HepG2 (cell line): ENCODE data around the gene TWNK. TPM values are rescaled to one million over a fixed set of nuclear protein-coding genes. Genes with fewer than 3 reads are reported as not detected.

ENCODE experiments used
- ATAD3A ChIP-seq: sonication (generic); formaldehyde crosslinking; IDR thresholded peaks from 2 replicates; pipeline ENCODE4 v1.4.0; 2020; ENCODE audit warnings: missing genetic modification reagents
- GABPB1 ChIP-seq: IDR thresholded peaks from 2 replicates; pipeline ENCODE4 v1.6.1; 2016; ENCODE audit warnings: mild to moderate bottlenecking, missing genetic modification reagents, moderate library complexity, missing compliant biosample characterization
- HCFC1 ChIP-seq: fragments of 150-350 bp; IDR thresholded peaks from 2 replicates; pipeline ENCODE4 v1.6.1; 2014; ENCODE audit warnings: low read depth, low read length
- MED1 ChIP-seq: sonication (generic); formaldehyde crosslinking; IDR thresholded peaks from 2 replicates; pipeline ENCODE4 v1.4.0; 2020; ENCODE audit warnings: missing genetic modification reagents
- MTF1 ChIP-seq: sonication (generic); formaldehyde crosslinking; IDR thresholded peaks from 2 replicates; pipeline ENCODE4 v1.5.0; 2020; ENCODE audit warnings: missing genetic modification reagents
- REL ChIP-seq: sonication (generic); formaldehyde crosslinking; conservative IDR thresholded peaks from 2 replicates; pipeline ENCODE4 v1.8.0; 2022; ENCODE audit warnings: mild to moderate bottlenecking, missing genetic modification reagents, moderate library complexity
- RELA ChIP-seq: sonication (generic); formaldehyde crosslinking; IDR thresholded peaks from 2 replicates; pipeline ENCODE4 v1.4.0; 2020; ENCODE audit warnings: missing genetic modification reagents
- SMARCE1 ChIP-seq: fragments of 450-650 bp; IDR thresholded peaks from 2 replicates; pipeline ENCODE4 v1.6.1; 2017; ENCODE audit warnings: borderline replicate concordance
- SOX13 ChIP-seq, 3 experiments: fragments of 450-650 bp in 1 of 3; sonication (generic) in 1 of 3; formaldehyde crosslinking in 1 of 3; IDR thresholded peaks in 2 of 3; conservative IDR thresholded peaks in 1 of 3; 2 replicates each; pipeline versions ENCODE4 v1.5.0 to v1.6.1; 2016 to 2020; ENCODE audit warnings: antibody characterized with exemption in 1 of 3, mild to moderate bottlenecking in 1 of 3, missing compliant biosample characterization in 1 of 3, missing genetic modification reagents in 1 of 3, moderate library complexity in 1 of 3
- STAT5B ChIP-seq: sonication (generic); formaldehyde crosslinking; IDR thresholded peaks from 2 replicates; pipeline ENCODE4 v1.4.0; 2020; ENCODE audit warnings: missing genetic modification reagents
- TBL1XR1 ChIP-seq: fragments of 150-350 bp; IDR thresholded peaks from 2 replicates; pipeline ENCODE4 v1.6.1; 2014; ENCODE audit warnings: borderline replicate concordance, low read length; ENCODE audit not compliant: partially characterized antibody
- TGIF2 ChIP-seq: IDR thresholded peaks from 2 replicates; pipeline ENCODE4 v1.6.1; 2016; ENCODE audit warnings: control low read depth, missing compliant biosample characterization
- XRCC5 ChIP-seq: fragments of 200-400 bp; formaldehyde crosslinking; optimal IDR thresholded peaks from 2 replicates; pipeline ENCODE3; 2017; ENCODE audit warnings: mild to moderate bottlenecking, low read length
- ZNF274 ChIP-seq: sonication (generic); formaldehyde crosslinking; IDR thresholded peaks from 2 replicates; pipeline ENCODE4 v1.5.1; 2020; ENCODE audit warnings: mild to moderate bottlenecking, missing genetic modification reagents
- ZNF496 ChIP-seq: sonication (generic); formaldehyde crosslinking; IDR thresholded peaks from 2 replicates; pipeline ENCODE4 v1.8.1; 2023; ENCODE audit warnings: mild to moderate bottlenecking, moderate library complexity, missing genetic modification reagents; ENCODE audit not compliant: insufficient replicate concordance
- ZNF747 ChIP-seq: sonication (generic); formaldehyde crosslinking; IDR thresholded peaks from 2 replicates; pipeline ENCODE4 v1.8.1; 2023; ENCODE audit warnings: missing genetic modification reagents, mild to moderate bottlenecking, borderline replicate concordance
- polyA plus RNA-seq, 8 experiments: library from polyadenylated mRNA; depleted of rRNA in 3 of 8; stranded (reverse) in 7 of 8; unstranded in 1 of 8; fragments of >200 nt; fragmentation: Illumina TruSeq in 4 of 8; extraction: Trizol in 4 of 8; gene quantifications; 2 replicates each; pipeline versions ENCODE4 v1.2.1 to v1.2.3, GENCODE V29; 2011 to 2016; ENCODE audit warnings: low read depth in 4 of 8, missing spikeins in 1 of 8, mixed read lengths in 1 of 8; ENCODE audit not compliant: insufficient read depth in 1 of 8
- total RNA-seq, 5 experiments: library from RNA; depleted of rRNA; stranded (reverse); fragments of >200 nt; fragmentation: Illumina TruSeq; extraction: Trizol; gene quantifications; 2 replicates each; pipeline ENCODE4 v1.2.3, GENCODE V29; 2016; ENCODE audit warnings: low read depth in 1 of 5
- TF ChIP-seq, protein P1 (sequence below): sonication (generic); formaldehyde crosslinking; IDR thresholded peaks from 2 replicates; pipeline ENCODE4 v1.5.1; 2020; ENCODE audit warnings: missing genetic modification reagents, mild to moderate bottlenecking, borderline replicate concordance
- TF ChIP-seq, protein P2 (sequence below): sonication (generic); formaldehyde crosslinking; IDR thresholded peaks from 2 replicates; pipeline ENCODE4 v1.5.0; 2020; ENCODE audit warnings: missing genetic modification reagents
- TF ChIP-seq, protein P3 (sequence below): sonication (generic); formaldehyde crosslinking; IDR thresholded peaks from 2 replicates; pipeline ENCODE4 v1.5.0; 2020; ENCODE audit warnings: mild to moderate bottlenecking, missing genetic modification reagents, borderline replicate concordance
- TF ChIP-seq, protein P4 (sequence below): sonication (generic); formaldehyde crosslinking; IDR thresholded peaks from 2 replicates; pipeline ENCODE4 v1.5.0; 2020; ENCODE audit warnings: mild to moderate bottlenecking, missing genetic modification reagents, moderate library complexity

TWNK gene
- total and polyA plus RNA-seq, 2 of the 13 experiments (the other 11 are each of a cell fraction or from before 2014, with no cell fraction given): 10.7 to 16.5 TPM

DNA sequence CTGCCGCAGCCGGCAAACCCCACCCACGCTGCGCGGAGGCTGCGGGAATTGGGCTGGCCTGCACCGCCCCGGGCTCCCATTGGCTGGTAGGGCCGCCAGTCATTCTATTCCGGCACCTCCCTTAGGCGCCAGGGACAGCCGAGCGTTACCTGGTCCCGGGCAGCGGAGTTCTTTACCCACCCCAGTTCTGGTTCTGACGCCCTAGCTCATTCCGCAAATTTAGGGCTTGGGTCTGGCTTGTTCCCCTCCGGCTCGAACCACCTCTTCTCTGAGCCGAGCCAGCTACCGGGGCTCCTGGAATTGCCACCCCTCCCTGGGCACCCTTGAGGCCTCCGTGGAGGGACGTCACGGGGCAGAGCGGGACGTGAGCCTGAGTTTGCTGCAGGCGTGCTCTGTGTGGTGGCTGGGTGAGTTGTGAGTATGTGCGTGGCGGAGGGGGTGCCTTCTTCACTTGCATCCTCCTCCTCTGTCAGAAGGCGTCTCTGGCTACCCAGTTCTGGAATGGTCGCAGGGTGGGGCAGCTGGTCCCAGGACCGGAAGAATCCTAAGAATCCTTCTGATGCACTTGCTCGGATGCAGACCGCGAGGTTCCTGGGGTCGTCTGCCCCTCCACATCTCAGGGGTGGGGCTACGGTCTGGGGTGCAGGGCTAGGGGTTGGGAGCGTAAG, 43.9 kb downstream of the TWNK start, which contains the start of the genes PDZD7 and SFXN3 (continued):
- TF ChIP-seq, protein P1, sequence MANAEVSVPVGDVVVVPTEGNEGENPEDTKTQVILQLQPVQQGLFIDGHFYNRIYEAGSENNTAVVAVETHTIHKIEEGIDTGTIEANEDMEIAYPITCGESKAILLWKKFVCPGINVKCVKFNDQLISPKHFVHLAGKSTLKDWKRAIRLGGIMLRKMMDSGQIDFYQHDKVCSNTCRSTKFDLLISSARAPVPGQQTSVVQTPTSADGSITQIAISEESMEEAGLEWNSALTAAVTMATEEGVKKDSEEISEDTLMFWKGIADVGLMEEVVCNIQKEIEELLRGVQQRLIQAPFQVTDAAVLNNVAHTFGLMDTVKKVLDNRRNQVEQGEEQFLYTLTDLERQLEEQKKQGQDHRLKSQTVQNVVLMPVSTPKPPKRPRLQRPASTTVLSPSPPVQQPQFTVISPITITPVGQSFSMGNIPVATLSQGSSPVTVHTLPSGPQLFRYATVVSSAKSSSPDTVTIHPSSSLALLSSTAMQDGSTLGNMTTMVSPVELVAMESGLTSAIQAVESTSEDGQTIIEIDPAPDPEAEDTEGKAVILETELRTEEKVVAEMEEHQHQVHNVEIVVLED: peak; percentile 36; the same call in 1 of the 2 replicates
- TF ChIP-seq RELA (CRISPR knock-in tag) (no peak), HCFC1 (no peak), MED1 (CRISPR knock-in tag) (no peak), TBL1XR1 (no peak), STAT5B (no peak), XRCC5 (peak; percentile 58), SOX13 (IDR thresholded peaks at IDR 0.05) (no peak), SOX13 (CRISPR knock-in tag; conservative IDR thresholded peaks at IDR 0.05 in 1 of 2, IDR thresholded peaks at IDR 0.05 in 1 of 2) (no peak), REL (CRISPR knock-in tag) (no peak), ZNF274 (CRISPR knock-in tag) (no peak), ZNF747 (CRISPR knock-in tag) (no peak), MTF1 (CRISPR knock-in tag) (no peak), ZNF496 (CRISPR knock-in tag) (no peak), SMARCE1 (no peak), ATAD3A (CRISPR knock-in tag) (no peak), GABPB1 (CRISPR knock-in tag) (peak; percentile 70; the same call in 1 of the 2 replicates), TGIF2 (CRISPR knock-in tag) (no peak)
- TF ChIP-seq, protein P2, sequence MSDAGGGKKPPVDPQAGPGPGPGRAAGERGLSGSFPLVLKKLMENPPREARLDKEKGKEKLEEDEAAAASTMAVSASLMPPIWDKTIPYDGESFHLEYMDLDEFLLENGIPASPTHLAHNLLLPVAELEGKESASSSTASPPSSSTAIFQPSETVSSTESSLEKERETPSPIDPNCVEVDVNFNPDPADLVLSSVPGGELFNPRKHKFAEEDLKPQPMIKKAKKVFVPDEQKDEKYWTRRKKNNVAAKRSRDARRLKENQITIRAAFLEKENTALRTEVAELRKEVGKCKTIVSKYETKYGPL (CRISPR knock-in tag): no peak
- TF ChIP-seq, protein P3, sequence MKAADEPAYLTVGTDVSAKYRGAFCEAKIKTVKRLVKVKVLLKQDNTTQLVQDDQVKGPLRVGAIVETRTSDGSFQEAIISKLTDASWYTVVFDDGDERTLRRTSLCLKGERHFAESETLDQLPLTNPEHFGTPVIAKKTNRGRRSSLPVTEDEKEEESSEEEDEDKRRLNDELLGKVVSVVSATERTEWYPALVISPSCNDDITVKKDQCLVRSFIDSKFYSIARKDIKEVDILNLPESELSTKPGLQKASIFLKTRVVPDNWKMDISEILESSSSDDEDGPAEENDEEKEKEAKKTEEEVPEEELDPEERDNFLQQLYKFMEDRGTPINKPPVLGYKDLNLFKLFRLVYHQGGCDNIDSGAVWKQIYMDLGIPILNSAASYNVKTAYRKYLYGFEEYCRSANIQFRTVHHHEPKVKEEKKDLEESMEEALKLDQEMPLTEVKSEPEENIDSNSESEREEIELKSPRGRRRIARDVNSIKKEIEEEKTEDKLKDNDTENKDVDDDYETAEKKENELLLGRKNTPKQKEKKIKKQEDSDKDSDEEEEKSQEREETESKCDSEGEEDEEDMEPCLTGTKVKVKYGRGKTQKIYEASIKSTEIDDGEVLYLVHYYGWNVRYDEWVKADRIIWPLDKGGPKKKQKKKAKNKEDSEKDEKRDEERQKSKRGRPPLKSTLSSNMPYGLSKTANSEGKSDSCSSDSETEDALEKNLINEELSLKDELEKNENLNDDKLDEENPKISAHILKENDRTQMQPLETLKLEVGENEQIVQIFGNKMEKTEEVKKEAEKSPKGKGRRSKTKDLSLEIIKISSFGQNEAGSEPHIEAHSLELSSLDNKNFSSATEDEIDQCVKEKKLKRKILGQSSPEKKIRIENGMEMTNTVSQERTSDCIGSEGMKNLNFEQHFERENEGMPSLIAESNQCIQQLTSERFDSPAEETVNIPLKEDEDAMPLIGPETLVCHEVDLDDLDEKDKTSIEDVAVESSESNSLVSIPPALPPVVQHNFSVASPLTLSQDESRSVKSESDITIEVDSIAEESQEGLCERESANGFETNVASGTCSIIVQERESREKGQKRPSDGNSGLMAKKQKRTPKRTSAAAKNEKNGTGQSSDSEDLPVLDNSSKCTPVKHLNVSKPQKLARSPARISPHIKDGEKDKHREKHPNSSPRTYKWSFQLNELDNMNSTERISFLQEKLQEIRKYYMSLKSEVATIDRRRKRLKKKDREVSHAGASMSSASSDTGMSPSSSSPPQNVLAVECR (CRISPR knock-in tag): peak; percentile 43
- TF ChIP-seq, protein P4, sequence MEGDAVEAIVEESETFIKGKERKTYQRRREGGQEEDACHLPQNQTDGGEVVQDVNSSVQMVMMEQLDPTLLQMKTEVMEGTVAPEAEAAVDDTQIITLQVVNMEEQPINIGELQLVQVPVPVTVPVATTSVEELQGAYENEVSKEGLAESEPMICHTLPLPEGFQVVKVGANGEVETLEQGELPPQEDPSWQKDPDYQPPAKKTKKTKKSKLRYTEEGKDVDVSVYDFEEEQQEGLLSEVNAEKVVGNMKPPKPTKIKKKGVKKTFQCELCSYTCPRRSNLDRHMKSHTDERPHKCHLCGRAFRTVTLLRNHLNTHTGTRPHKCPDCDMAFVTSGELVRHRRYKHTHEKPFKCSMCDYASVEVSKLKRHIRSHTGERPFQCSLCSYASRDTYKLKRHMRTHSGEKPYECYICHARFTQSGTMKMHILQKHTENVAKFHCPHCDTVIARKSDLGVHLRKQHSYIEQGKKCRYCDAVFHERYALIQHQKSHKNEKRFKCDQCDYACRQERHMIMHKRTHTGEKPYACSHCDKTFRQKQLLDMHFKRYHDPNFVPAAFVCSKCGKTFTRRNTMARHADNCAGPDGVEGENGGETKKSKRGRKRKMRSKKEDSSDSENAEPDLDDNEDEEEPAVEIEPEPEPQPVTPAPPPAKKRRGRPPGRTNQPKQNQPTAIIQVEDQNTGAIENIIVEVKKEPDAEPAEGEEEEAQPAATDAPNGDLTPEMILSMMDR: no peak
